RWPE2 (cell line): ENCODE data around the gene GALE.
"Not testable (repeated sequence)": the region's sequence is repeated elsewhere in the genome, so short reads cannot be mapped to it uniquely, and the experiment has no call there.

Source experiments
- ATAC-seq: fragments of 200-7000 bp; cut with Tn5 transposase; 3 replicates; pipeline ENCODE4 v1.9.1; 2021; ENCODE audit warnings: low read depth
- DNase-seq: peaks from one replicate; pipeline ENCODE4 v3.0.0-alpha.2; 2020; ENCODE audit warnings: low spot score
- H3K27ac ChIP-seq: fragments of 450-650 bp; 2 replicates; pipeline ENCODE4 v1.5.1; 2017; ENCODE audit warnings: mild to moderate bottlenecking; ENCODE audit not compliant: poor library complexity, severe bottlenecking
- H3K27me3 ChIP-seq: fragments of 250-450 bp; sonication (Bioruptor Pico); 2 replicates; pipeline ENCODE4 v1.5.1; 2021; ENCODE audit warnings: mild to moderate bottlenecking, moderate library complexity; ENCODE audit not compliant: insufficient read depth, poor library complexity, severe bottlenecking
- H3K36me3 ChIP-seq: fragments of 250-450 bp; sonication (Bioruptor Pico); 2 replicates; pipeline ENCODE4 v1.5.1; 2020; ENCODE audit warnings: low read depth, mild to moderate bottlenecking, moderate library complexity
- H3K4me1 ChIP-seq: fragments of 250-450 bp; sonication (Bioruptor Pico); 2 replicates; pipeline ENCODE4 v1.5.1; 2021; ENCODE audit warnings: mild to moderate bottlenecking, moderate library complexity; ENCODE audit not compliant: insufficient read depth, poor library complexity, severe bottlenecking
- H3K4me3 ChIP-seq: fragments of 250-450 bp; sonication (Bioruptor Pico); 2 replicates; pipeline ENCODE4 v1.5.1; 2021; ENCODE audit warnings: mild to moderate bottlenecking, moderate library complexity; ENCODE audit not compliant: severe bottlenecking
- H3K9me3 ChIP-seq: fragments of 250-450 bp; sonication (Bioruptor Pico); 2 replicates; pipeline ENCODE4 v1.5.1; 2021; ENCODE audit warnings: mild to moderate bottlenecking, moderate library complexity; ENCODE audit not compliant: severe bottlenecking
- CTCF ChIP-seq: fragments of 450-650 bp; IDR thresholded peaks from one replicate; pipeline ENCODE4 v1.5.1; 2017; ENCODE audit warnings: mild to moderate bottlenecking, moderate library complexity; ENCODE audit not compliant: poor library complexity, severe bottlenecking

GALE gene

GRCh38 chr1:23838401-23838866 is 37.9 kb upstream of the GALE start:
- peak overlapping the region; percentile 7 for H3K4me3 ChIP-seq
- ATAC-seq = peak; percentile 95

GRCh38 chr1:23837908-23838307 is 37.4 kb upstream of the GALE start:
- no peak for ATAC-seq
- H3K4me1 ChIP-seq = peaks cover 4% of the 10 kb centered on the region
- no peak for TF ChIP-seq CTCF
- no peak overlapping the region for H3K4me3 ChIP-seq
- no peaks in the 10 kb centered on the region for H3K27me3 ChIP-seq
- no peak overlapping the region for H3K27ac ChIP-seq
- no peaks in the 10 kb centered on the region for H3K9me3 ChIP-seq
- H3K36me3 ChIP-seq = no peaks in the 10 kb centered on the region
- no peak for DNase-seq

More at GRCh38 chr1:23838401-23838866, 37.9 kb upstream of the GALE start:
- Histone ChIP-seq H3K4me1 (peaks cover 4% of the 10 kb centered on the region), H3K9me3 (no peaks in the 10 kb centered on the region), H3K27me3 (no peaks in the 10 kb centered on the region), H3K27ac (no peak overlapping the region), H3K36me3 (no peaks in the 10 kb centered on the region)
- DNase-seq = no peak
- TF ChIP-seq CTCF = no peak

GRCh38 chr1:23836037-23836436 is 35.5 kb upstream of the GALE start:
- ATAC-seq = no peak
- H3K27ac ChIP-seq = no peak overlapping the region
- H3K9me3 ChIP-seq = no peaks in the 10 kb centered on the region
- DNase-seq = no peak
- H3K4me1 ChIP-seq = peaks cover 4% of the 10 kb centered on the region
- no peaks in the 10 kb centered on the region for H3K36me3 ChIP-seq
- no peak for TF ChIP-seq CTCF
- no peak overlapping the region for H3K4me3 ChIP-seq
- H3K27me3 ChIP-seq = no peaks in the 10 kb centered on the region

- H3K36me3 ChIP-seq = not testable (repeated sequence)
Measured at GRCh38 chr1:23834156-23834555, 33.6 kb upstream of the GALE start.

GRCh38 chr1:23827717-23828116 is 27.2 kb upstream of the GALE start:
- ATAC-seq (no peak), DNase-seq (no peak)
- Histone ChIP-seq H3K9me3 (no peaks in the 10 kb centered on the region), H3K36me3 (no peaks in the 10 kb centered on the region), H3K27me3 (no peaks in the 10 kb centered on the region), H3K4me1 (peaks cover 4% of the 10 kb centered on the region), H3K4me3 (no peak overlapping the region), H3K27ac (no peak overlapping the region)
- no peak for TF ChIP-seq CTCF

More at GRCh38 chr1:23834156-23834555, 33.6 kb upstream of the GALE start:
- ATAC-seq, DNase-seq, H3K4me1 ChIP-seq, H3K27ac ChIP-seq, H3K27me3 ChIP-seq, H3K4me3 ChIP-seq, H3K9me3 ChIP-seq: not testable (repeated sequence)

GRCh38 chr1:23826590-23826989 is 26.0 kb upstream of the GALE start:
- not testable (repeated sequence) for DNase-seq

More at GRCh38 chr1:23826590-23826989, 26.0 kb upstream of the GALE start:
- H3K4me1 ChIP-seq, H3K9me3 ChIP-seq, H3K36me3 ChIP-seq, H3K27ac ChIP-seq, H3K27me3 ChIP-seq, H3K4me3 ChIP-seq, ATAC-seq: not testable (repeated sequence)
